ENCODE results near the gene GPM6B.

DNA sequence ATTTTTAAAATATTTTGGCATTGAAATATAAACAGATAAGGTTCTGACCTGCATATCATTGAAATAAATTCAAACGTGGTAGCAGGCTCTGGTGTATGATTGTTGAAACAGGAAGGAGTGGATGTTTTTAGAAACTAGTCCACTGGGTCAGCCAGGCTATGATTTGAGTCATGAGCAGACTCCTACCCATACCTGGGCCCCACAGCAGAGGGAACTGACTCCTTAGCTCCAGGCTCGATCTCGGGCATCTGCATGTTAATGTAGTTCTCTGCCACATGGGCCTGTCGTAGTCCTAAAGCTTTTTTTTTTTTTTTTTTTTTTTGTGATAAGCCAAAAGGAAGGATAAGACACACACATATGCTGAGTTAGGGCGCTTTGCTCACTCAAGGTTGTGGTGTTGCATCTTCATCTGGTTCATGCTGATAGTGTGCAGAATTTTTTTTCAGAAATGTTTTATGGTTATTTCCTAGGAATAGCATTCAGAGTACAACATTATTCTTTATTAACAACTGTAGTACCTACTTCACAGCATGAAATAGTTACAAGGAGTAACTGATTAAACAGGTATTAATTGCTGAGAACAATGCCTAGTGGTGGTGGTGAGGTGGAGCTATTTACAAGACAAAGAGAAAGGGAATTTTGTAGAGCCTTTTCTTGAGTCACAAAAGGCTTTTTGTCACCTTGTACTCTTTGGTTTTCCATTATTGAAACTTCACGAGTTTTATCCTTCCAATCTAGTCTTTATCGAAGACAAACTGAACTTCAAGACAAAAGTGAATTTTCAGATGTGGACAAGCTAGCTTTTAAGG lies 55.1 kb downstream of the GPM6B start:
- TF ChIP-seq POLR2AphosphoS5 (IDR thresholded peaks at IDR 0.05) (no peak), POLR2A (IDR thresholded peaks at IDR 0.05) (no peak)
- TF ChIP-seq, protein P1, sequence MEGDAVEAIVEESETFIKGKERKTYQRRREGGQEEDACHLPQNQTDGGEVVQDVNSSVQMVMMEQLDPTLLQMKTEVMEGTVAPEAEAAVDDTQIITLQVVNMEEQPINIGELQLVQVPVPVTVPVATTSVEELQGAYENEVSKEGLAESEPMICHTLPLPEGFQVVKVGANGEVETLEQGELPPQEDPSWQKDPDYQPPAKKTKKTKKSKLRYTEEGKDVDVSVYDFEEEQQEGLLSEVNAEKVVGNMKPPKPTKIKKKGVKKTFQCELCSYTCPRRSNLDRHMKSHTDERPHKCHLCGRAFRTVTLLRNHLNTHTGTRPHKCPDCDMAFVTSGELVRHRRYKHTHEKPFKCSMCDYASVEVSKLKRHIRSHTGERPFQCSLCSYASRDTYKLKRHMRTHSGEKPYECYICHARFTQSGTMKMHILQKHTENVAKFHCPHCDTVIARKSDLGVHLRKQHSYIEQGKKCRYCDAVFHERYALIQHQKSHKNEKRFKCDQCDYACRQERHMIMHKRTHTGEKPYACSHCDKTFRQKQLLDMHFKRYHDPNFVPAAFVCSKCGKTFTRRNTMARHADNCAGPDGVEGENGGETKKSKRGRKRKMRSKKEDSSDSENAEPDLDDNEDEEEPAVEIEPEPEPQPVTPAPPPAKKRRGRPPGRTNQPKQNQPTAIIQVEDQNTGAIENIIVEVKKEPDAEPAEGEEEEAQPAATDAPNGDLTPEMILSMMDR (IDR thresholded peaks at IDR 0.05 in 8 of 11, conservative IDR thresholded peaks at IDR 0.05 in 3 of 11), result no peak
